ENCODE measurements around the gene ZBTB46.

DNA sequence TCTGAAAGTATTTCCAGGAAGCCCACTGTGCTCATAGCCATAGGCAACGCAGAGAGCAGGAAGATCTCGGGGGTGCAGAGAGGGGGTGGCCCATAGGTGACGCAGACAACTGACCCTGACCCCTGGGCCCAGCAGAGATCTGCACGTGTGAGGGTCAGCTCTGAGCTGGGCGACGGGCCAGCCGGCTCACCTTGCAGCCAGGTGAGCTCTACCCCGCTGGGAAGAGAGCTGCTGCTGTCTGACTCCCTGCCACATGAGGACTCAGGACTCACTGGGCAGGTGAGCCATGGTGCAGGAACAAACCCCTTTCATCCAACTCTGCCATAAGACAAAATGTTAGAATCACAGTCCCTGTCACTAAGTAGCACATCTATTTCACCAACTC, 19.6 kb downstream of the ZBTB46 start:
- no peak for TF ChIP-seq POLR2A (IDR thresholded peaks at IDR 0.05)
- TF ChIP-seq, protein P1, sequence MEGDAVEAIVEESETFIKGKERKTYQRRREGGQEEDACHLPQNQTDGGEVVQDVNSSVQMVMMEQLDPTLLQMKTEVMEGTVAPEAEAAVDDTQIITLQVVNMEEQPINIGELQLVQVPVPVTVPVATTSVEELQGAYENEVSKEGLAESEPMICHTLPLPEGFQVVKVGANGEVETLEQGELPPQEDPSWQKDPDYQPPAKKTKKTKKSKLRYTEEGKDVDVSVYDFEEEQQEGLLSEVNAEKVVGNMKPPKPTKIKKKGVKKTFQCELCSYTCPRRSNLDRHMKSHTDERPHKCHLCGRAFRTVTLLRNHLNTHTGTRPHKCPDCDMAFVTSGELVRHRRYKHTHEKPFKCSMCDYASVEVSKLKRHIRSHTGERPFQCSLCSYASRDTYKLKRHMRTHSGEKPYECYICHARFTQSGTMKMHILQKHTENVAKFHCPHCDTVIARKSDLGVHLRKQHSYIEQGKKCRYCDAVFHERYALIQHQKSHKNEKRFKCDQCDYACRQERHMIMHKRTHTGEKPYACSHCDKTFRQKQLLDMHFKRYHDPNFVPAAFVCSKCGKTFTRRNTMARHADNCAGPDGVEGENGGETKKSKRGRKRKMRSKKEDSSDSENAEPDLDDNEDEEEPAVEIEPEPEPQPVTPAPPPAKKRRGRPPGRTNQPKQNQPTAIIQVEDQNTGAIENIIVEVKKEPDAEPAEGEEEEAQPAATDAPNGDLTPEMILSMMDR (IDR thresholded peaks at IDR 0.05) = no peak

All from thyroid gland (tissue), 4 donors.